CD4-positive, alpha-beta T cell treated with Interleukin-4 for 1 hour (primary cell): ENCODE results near the gene BRF1.

ENCODE experiments used
- DNase-seq, 2 donors: peaks; one replicate each; pipeline ENCODE4 v3.0.0-alpha.2; 2020 to 2022

BRF1 gene

GRCh38 chr14:105257464-105257863 lies 43.3 kb downstream of the BRF1 start:
- DNase-seq = peak in 1 of 2 donors; percentile 38

- DNase-seq = no peak
Measured at GRCh38 chr14:105256292-105256960, 44.4 kb downstream of the BRF1 start.

GRCh38 chr14:105255021-105255507 lies 45.7 kb downstream of the BRF1 start:
- DNase-seq = no peak

- DNase-seq = no peak
Measured at GRCh38 chr14:105253329-105253682, 47.5 kb downstream of the BRF1 start.

GRCh38 chr14:105252552-105253328 lies 48.1 kb downstream of the BRF1 start:
- no peak for DNase-seq

GRCh38 chr14:105251920-105252319 lies 48.9 kb downstream of the BRF1 start:
- no peak for DNase-seq

- DNase-seq = no peak
Measured at GRCh38 chr14:105250986-105251385, 49.8 kb downstream of the BRF1 start.

- DNase-seq = no peak
Measured at GRCh38 chr14:105250008-105250366, 50.8 kb downstream of the BRF1 start.

- no peak for DNase-seq
Measured at GRCh38 chr14:105249182-105250007, 51.4 kb downstream of the BRF1 start.

- DNase-seq = peak; percentile 90 to 91
Measured at GRCh38 chr14:105248368-105249181, 52.2 kb downstream of the BRF1 start, which contains the start of gene BTBD6. TSS of gene BTBD6 (plus strand) at chr14:105248533. CDS start at chr14:105248712, 179 bp downstream.

GRCh38 chr14:105247715-105248367 lies 53.0 kb downstream of the BRF1 start:
- no peak for DNase-seq

GRCh38 chr14:105247026-105247425 lies 53.8 kb downstream of the BRF1 start:
- DNase-seq = no peak

- no peak for DNase-seq
Measured at GRCh38 chr14:105244334-105244733, 56.5 kb downstream of the BRF1 start.

GRCh38 chr14:105241641-105242040 lies 59.2 kb downstream of the BRF1 start:
- no peak for DNase-seq

GRCh38 chr14:105240811-105241576 lies 59.8 kb downstream of the BRF1 start:
- DNase-seq = no peak

GRCh38 chr14:105229099-105229655 lies 71.6 kb downstream of the BRF1 start:
- no peak for DNase-seq

- DNase-seq = no peak
Measured at GRCh38 chr14:105228562-105228961, 72.2 kb downstream of the BRF1 start.

GRCh38 chr14:105227346-105227745 lies 73.5 kb downstream of the BRF1 start:
- no peak for DNase-seq

GRCh38 chr14:105226198-105226597 lies 74.6 kb downstream of the BRF1 start:
- DNase-seq = no peak

- no peak for DNase-seq
Measured at GRCh38 chr14:105224845-105225570, 75.8 kb downstream of the BRF1 start.
